Right lobe of liver (tissue), 6 donors: Measurements from ENCODE around the gene RPS6KA4. TPM values are rescaled to one million over a fixed set of nuclear protein-coding genes. Genes with fewer than 3 reads are reported as not detected.

Experiments
- ATAC-seq, 4 donors: fragments of 200-7000 bp; cut with Tn5 transposase; one replicate each; pipeline ENCODE4 v1.9.1; 2020; ENCODE audit warnings: mild to moderate bottlenecking in 4 of 4, moderate library complexity in 4 of 4
- DNase-seq, 3 donors: peaks; one replicate each; pipeline ENCODE4 v3.0.0-alpha.2; 2020
- H3K27ac ChIP-seq, 3 donors: fragments of 200-600 bp; one replicate each; pipeline ENCODE4 v1.8.0; 2022
- H3K27me3 ChIP-seq, 2 donors: fragments of 200-600 bp; one replicate each; pipeline ENCODE4 v1.8.0; 2022
- H3K36me3 ChIP-seq, 4 donors: fragments of 200-600 bp; sonication (generic) in 1 of 4; one replicate each; pipeline versions ENCODE4 v1.5.1 to v1.8.0; 2017 to 2022; ENCODE audit warnings: control low read depth in 1 of 4
- H3K4me1 ChIP-seq, 4 donors: fragments of 200-600 bp; sonication (generic) in 1 of 4; one replicate each; pipeline versions ENCODE4 v1.5.1 to v1.8.0; 2017 to 2022; ENCODE audit warnings: control low read depth in 1 of 4
- H3K4me3 ChIP-seq, 3 donors: fragments of 200-600 bp; one replicate each; pipeline ENCODE4 v1.8.0; 2022
- H3K9me3 ChIP-seq, 4 donors: fragments of 200-600 bp; sonication (generic) in 1 of 4; one replicate each; pipeline versions ENCODE4 v1.5.1 to v1.8.0; 2017 to 2022; ENCODE audit warnings: control low read depth in 1 of 4
- CTCF ChIP-seq, 4 donors: fragments of 200-600 bp in 3 of 4; fragments of 450-650 bp in 1 of 4; IDR thresholded peaks; one replicate each; pipeline versions ENCODE4 v1.5.1 to v1.8.0; 2016 to 2022; ENCODE audit warnings: antibody characterized with exemption in 4 of 4, mild to moderate bottlenecking in 2 of 4
- POLR2A ChIP-seq: fragments of 450-650 bp; IDR thresholded peaks from one replicate; pipeline ENCODE4 v1.6.1; 2017; ENCODE audit warnings: antibody characterized with exemption, mild to moderate bottlenecking
- WGBS: methylation state at CpG from one replicate; pipeline ENCODE4 v1.1.6; 2018; ENCODE audit warnings: low coverage, low lambda C conversion rate; ENCODE audit not compliant: insufficient coverage; ENCODE audit errors: missing lambda C conversion rate; 5-methylcytosine and 5-hydroxymethylcytosine counted together
- intact Hi-C, 2 donors: fragments of 100-400 bp; cut with DNase I; formaldehyde crosslinking; loops; one replicate each; pipeline versions ENCODE4 v1.11.2 to v1.14.1; 2022
- total RNA-seq, 6 experiments: library from RNA; depleted of rRNA in 2 of 6; stranded (reverse); fragments of >200 nt in 2 of 6; fragmentation: NEBNext Ultra II Directional in 3 of 6; extraction: Animal tissue kit (Norgen Biotek cat#: 25700) in 3 of 6; gene quantifications; one replicate each; pipeline versions ENCODE4 v1.1.0 to v1.2.4, GENCODE V29; 2016 to 2023
- donor health status: DM: no; HTN: yes; CAD: no.
- donor health status: DM: no; HTN: no; CAD: no.
- donor health status: DM: no; HTN: no; CAD: no.
- donor health status: DM: no; HTN: yes; CAD: no.
- donor health status: DM: no; HTN: yes; CAD: no.

RPS6KA4 gene
- total RNA-seq, 6 experiments from 2014 or later = 6.6 to 17.9 (median 10.3) TPM

- Histone ChIP-seq H3K9me3 (no peaks in the 10 kb centered on the region), H3K4me1 (peaks cover 0 to 28% (median 2%) of the 10 kb centered on the region in 4 donors), H3K36me3 (no peaks in the 10 kb centered on the region), H3K27ac (peak overlapping the region; percentile 45 to 69 (median 62)), H3K27me3 (no peaks in the 10 kb centered on the region), H3K4me3 (peak overlapping the region; percentile 32 to 45 (median 43))
- TF ChIP-seq CTCF (IDR thresholded peaks at IDR 0.05) (peak; percentile 65 to 77 (median 70)), POLR2A (peak; percentile 54)
- WGBS = 22% methylated on average over 15 of the region's 23 CpGs
- DNase-seq (peak; percentile 82 to 88 (median 82)), ATAC-seq (peak; percentile 69 to 84 (median 75))
- intact Hi-C loops = no loop called here
These were observed 3.7 kb upstream of the RPS6KA4 start for GRCh38 chr11:64355078-64355940.

GRCh38 chr11:64356498-64357411, 2.2 kb upstream of the RPS6KA4 start:
- Histone ChIP-seq H3K9me3 (no peaks in the 10 kb centered on the region), H3K27me3 (no peaks in the 10 kb centered on the region), H3K36me3 (peaks cover 0 to 3% (median 1%) of the 10 kb centered on the region in 4 donors), H3K4me1 (peaks cover 0 to 28% (median 2%) of the 10 kb centered on the region in 4 donors), H3K27ac (no peak overlapping the region), H3K4me3 (no peak overlapping the region)
- 82% methylated on average over 16 of the region's 25 CpGs for WGBS
- DNase-seq (no peak), ATAC-seq (no peak)
- TF ChIP-seq CTCF (IDR thresholded peaks at IDR 0.05) = peak in 1 of 4 donors; percentile 11
- no peak for TF ChIP-seq POLR2A
- intact Hi-C loops = no loop called here

GRCh38 chr11:64357446-64357845, 1.5 kb upstream of the RPS6KA4 start:
- no peak for ATAC-seq
- H3K27ac ChIP-seq = no peak overlapping the region
- peaks cover 0 to 28% (median 2%) of the 10 kb centered on the region in 4 donors for H3K4me1 ChIP-seq
- H3K27me3 ChIP-seq = no peaks in the 10 kb centered on the region
- no peaks in the 10 kb centered on the region for H3K9me3 ChIP-seq
- intact Hi-C loops = no loop called here
- TF ChIP-seq CTCF (IDR thresholded peaks at IDR 0.05) = no peak
- no peak for TF ChIP-seq POLR2A
- WGBS = no CpG with 5 or more reads among the region's 6 CpGs
- DNase-seq = no peak
- H3K4me3 ChIP-seq = no peak overlapping the region
- H3K36me3 ChIP-seq = peaks cover 0 to 10% (median 7%) of the 10 kb centered on the region in 4 donors

GRCh38 chr11:64357904-64358535, 942 bp upstream of the RPS6KA4 start:
- H3K4me1 ChIP-seq = peaks cover 0 to 28% (median 2%) of the 10 kb centered on the region in 4 donors
- H3K36me3 ChIP-seq = peaks cover 0 to 12% (median 8%) of the 10 kb centered on the region in 4 donors
- intact Hi-C loops = no loop called here
- H3K4me3 ChIP-seq = peak overlapping the region in 2 of 3 donors; percentile 71 to 88
- DNase-seq (no peak), ATAC-seq (no peak)
- WGBS = 17% methylated on average over 2 of the region's 13 CpGs
- H3K9me3 ChIP-seq = no peaks in the 10 kb centered on the region
- H3K27ac ChIP-seq = peak overlapping the region; percentile 65 to 74 (median 70)
- no peaks in the 10 kb centered on the region for H3K27me3 ChIP-seq
- TF ChIP-seq POLR2A (no peak), CTCF (IDR thresholded peaks at IDR 0.05) (no peak)
